Activated T-cell treated with anti-CD3 and anti-CD28 coated beads for 48 hours (primary cell): Measurements from ENCODE around the gene ZNHIT2.

Experiments used
- DNase-seq: peaks from one replicate; pipeline ENCODE4 v3.0.0-alpha.2; 2020; ENCODE audit warnings: low read depth

Gene ZNHIT2

DNA sequence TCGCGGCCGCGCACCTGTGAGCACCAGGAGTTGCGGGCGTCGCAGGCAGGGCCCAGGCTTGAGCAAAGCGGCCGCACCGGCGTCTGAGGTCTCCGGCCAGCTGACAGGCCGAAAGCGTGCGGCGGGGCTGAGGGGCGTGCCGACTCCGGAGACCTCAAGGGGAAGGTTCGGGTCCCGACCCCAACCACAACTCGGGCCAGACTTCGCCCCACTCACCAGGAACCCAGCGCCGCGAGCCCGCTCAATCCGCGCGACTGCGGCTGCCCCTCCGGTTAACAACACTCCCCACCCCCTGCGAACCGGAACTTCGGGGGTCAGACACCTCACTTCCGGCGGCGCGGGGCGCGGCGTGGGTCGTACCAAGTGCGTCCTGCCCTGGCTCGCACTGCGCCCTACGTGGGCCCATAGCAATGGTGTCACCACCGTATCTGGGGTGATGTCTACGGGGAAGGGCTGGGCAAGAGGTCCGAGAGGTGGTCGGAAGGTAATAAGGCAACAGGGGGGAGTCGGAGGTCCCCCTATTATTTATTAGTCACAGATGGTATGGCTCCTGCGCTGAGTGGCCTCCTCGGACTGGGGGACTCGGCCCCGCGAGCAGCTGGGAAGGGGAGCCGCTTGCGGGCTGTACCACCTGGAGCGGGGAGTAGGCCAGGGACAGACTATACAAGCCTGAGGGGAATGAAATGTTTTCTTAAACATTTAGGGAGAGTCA lies 16.9 kb upstream of the ZNHIT2 start, which contains the start of gene SYVN1:
Gene SYVN1, minus strand, starts transcription at position 280 of the 712 bp plus-strand sequence. CDS start 918 bp downstream, outside the sequence.
- DNase-seq: peak; percentile 88

DNA sequence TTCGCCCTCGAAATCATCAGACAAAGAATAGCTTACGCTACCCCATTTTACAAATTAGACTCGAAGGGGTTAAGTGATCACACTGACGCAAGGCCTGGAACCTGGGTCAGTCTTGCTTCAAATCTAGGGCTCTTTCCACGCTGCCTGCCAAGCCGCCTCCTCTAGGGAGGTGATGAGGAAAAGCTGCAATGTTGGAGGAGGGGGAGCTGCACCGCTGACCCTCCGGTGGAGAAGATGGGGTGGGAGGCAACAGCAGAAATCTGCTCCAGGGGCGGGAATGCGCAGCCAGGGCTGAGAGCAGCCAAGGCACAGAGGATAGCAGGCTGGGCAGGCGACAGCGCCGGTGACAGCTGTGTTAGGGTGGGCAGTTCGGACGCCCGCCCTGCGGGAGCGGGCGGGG lies 16.2 kb upstream of the ZNHIT2 start:
- no peak for DNase-seq

GRCh38 chr11:65132988-65133700 lies 15.6 kb upstream of the ZNHIT2 start:
- DNase-seq: peak; percentile 60

DNA sequence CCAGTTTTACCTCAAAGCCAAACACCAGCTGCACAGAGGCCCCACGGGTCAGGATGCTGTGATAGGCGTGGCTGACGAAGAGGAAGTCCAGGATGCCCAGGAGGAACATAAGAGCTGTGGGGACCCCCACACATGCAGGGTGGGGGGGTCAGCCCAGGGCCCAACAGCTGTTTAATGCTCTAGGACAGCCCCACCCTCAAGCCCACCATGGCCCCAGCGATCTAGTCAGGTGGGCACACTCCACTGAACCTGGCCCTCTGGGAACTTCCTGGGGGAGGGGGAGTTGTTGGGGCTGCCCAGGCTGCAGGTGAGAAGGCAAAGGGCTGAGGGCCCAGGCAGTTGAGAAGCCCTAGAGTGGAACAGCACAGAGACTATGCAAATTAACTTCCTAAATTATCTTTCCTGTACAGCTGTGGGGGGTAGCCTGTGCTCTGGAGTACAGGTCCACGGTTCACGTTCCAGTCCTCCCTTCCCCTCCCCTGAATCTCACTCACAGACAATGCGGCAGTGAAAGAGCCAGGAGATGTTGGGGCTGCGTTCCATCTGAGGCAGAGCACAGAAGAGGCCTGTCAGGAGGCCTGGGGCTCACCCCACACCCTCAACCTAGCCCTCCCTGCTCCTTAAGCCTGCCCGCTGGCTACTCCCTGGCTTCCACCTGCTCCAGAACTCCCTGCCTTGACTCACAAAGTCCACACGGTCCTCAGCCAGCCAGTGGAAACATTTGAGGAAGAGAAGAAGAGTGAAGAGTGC lies 14.9 kb upstream of the ZNHIT2 start:
- no peak for DNase-seq

GRCh38 chr11:65131895-65132237 lies 14.4 kb upstream of the ZNHIT2 start:
- DNase-seq: no peak

DNA sequence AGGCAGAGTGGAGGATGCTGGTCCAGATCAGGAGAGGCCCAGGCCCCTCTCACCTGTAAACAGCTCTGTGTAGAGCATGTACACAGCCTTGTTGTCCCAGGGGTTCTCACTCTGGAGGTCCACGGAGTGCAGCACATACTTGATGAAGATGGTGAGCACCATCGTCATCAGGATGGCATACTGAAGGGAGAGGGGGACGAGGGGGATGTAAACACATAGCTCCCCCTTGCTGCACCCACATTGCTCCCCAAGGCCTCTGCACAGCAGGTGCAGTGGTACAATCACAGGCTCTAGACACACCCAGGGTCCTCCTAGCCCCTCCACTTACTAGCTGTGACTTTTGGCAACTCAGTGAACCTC lies 13.9 kb upstream of the ZNHIT2 start:
- no peak for DNase-seq

DNA sequence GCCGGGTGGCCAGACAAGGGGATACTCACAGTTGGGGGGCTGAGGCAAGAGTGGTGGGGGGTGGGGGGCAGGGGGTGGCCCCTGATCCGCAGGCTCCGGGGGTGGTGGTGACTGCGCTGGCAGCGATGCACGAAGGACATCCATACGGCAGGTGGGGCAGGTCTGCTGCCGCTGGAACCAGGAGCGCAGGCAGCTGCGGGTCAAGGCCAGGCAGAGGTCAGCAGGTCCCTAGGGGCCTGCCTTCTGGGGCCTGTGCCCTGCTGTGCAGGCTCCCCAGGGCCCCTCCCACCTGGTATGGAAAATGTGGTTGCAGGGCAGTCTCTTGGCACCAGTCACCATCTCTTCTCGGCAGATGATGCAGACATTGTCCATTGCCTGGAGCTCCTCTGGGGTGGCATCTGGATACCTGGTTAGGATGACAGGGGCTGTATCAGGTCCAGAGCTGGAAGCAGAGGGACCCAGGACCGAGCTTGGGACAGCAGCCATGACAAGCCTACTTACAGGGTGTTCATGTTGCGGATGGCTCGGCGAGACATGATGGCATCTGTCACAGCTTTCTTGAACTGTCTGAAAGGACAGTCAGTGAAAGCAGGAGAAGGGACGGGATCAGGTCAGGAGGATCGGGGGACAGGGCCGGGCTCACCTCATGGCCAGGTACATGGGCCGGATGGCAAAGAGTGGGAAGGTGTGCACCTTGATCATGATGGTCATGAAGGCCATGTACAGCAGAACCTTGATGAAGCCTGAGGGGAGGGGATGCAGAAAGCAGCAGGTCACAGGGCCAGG lies 13.3 kb upstream of the ZNHIT2 start:
- no peak for DNase-seq

- DNase-seq: no peak
Measured at GRCh38 chr11:65129649-65130441, 12.3 kb upstream of the ZNHIT2 start.

DNA sequence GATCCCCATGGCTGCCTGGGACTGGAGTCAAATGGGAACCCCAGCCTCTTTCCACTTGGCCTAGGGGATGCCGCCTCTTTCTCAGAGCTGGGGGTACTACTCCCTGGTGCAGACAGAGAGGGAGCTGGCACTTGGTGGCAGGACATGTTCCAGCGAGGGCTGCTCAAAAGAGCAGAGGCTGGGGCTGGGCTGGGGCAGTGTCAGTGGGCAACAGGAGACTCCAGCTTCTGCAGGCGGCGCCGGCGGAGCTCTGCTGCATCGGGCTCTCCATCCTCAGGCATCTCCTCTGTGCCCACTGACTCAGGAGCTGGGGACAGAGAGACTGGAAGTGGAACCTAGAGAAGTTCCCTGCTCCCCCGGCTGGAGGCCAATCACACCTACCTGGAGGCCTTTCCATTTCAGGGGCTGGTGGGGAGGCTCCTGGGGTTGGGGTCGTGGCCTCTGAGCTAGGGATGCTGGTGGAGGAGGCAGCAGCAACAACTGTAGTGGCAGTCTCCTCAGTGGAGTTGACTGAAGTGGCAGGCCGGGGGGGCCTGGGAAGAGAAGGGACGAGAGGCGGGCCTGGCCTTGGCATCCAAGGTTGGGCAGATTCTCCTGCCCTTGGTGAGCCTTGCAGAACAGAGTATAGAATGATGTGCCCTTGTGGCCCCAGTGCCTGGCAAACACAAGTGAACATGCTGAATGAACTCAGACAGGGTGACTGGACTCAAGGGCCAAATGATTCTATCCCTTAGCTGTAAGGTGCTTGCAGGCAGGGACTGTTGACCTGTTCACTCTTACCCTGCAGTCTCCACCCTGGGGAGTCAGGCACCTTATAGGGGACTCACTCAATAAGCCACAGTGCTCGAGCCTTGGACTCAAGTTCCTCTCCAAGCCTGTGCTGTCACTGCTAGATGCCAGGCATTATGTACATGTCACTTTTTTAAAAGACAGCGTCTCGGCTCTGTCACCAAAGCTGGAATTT lies 11.0 kb upstream of the ZNHIT2 start:
- no peak for DNase-seq

DNA sequence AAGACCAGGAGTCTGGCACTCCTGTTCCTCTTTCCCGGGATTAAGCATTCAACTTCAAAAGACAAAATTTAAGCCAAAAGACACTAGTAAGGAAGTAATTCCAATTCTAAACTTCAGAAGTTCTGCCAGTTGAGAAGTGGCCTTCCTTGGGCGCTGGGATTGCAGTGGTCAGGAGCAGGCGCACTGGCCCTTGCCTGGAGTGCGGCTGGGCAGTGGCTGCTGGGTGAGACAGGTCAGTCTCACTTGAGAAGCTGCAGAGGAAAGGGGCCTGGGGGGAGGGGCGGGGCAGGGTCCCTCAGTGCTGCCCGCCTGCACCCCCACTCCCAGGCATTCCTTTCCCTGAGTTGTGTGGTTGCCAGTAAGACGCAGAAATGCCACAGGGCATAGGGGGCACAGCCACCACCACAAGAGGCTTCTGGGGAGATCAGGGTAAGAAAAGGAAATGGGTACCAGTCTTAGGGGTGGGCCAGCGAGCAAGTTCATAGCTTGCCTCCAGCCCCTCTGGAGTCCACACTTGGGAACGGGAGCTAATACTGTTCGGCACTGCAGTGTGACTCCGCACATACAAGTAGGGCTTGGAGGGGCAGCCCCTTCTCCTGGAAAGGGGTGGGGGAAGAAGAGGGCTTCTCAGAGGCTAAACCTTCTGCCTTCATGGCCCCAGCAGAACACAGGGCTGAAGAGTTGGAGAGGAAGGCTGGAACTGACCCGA lies 10.1 kb upstream of the ZNHIT2 start:
- DNase-seq: no peak

GRCh38 chr11:65126624-65127274 lies 9.2 kb upstream of the ZNHIT2 start:
- no peak for DNase-seq

DNA sequence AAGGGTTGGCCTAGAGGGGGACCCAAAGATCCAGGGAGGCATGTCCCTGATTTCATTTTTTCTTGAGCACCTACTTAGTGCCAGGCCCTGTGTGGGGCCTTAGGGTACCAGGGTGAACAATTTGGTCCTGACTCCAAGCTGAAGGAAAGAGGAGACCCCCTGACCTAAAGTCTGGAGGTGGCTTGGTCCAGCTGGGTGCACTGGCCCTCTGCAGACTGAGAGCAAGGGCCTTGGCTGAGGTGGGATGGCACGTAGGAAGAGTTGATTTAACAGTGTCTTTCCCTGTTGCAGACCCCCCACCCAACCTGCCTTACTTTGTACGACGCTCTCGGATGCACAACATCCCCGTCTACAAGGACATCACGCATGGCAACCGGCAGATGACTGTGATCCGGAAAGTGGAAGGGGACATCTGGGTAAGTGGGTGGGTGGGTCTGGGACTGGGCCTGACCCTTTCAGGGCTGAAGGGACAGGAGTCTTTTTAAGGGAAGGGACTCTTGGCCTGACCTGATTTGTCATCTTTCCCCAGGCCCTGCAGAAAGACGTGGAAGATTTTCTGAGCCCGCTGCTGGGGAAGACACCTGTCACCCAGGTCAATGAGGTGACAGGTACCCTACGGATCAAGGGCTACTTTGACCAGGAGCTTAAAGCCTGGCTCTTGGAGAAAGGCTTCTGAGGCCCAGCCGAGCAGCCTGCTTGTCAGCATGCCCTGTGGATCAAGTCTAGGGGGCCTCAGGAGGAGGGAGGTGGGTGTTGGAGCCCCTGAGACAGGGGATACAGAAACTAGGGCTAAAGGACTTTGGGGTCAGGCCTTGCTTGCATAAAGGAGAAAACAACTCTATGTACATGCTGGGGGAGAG lies 7.9 kb upstream of the ZNHIT2 start:
- DNase-seq: no peak

GRCh38 chr11:65124480-65125196 lies 7.1 kb upstream of the ZNHIT2 start:
- DNase-seq: no peak

- peak; percentile 98 for DNase-seq
Measured at GRCh38 chr11:65121865-65122696, 4.6 kb upstream of the ZNHIT2 start, which contains the start of the genes FAU and MRPL49. FAU (minus strand) TSS chr11:65122134; CDS start chr11:65121813, 321 bp downstream. MRPL49 (plus strand) TSS chr11:65122321; CDS start chr11:65122347, 26 bp downstream.

DNA sequence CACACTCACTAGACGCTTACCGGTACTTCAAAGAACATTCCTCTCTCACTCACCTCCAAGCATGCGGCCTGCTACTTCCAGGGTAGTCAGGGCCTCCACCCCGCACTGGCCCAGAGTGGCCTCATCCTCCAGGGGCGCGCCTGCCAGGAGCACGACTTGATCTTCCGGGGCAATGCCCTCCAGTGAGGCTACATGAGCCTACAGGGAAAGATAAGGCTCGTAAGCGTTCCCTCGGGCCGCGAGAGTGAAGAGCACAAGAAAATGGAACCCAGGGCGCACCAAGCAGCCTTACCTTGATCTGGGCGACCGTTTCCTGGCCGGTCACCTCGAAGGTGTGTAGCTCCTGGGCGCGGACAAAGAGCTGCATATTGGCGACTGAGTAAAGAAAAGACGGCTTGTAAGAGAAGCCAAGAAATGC lies 4.0 kb upstream of the ZNHIT2 start:
- no peak for DNase-seq

DNA sequence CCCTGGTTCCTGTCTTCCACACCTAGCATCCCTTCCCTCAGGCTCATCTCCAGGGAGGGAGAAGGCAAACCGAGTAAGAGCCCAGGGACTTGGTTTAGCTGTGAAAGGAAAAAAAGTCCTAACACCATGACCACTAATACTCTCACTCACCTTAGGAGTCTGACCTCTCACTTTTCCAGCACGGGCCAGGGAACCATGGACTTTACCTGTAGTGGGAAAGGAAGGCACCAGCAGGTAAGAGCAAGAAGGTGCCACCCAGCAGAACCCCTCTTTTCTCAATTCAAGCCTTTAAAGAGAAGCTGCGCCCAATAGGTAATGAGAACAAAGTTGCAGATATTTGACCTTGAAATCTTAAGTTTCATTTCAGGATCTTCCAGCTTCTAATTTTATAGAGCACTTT lies 3.3 kb upstream of the ZNHIT2 start:
- no peak for DNase-seq
